Measurements from ENCODE around the gene PSENEN.
"Not testable (repeated sequence)": the region's sequence is repeated elsewhere in the genome, so short reads cannot be mapped to it uniquely, and the experiment has no call there.

PSENEN gene

DNA sequence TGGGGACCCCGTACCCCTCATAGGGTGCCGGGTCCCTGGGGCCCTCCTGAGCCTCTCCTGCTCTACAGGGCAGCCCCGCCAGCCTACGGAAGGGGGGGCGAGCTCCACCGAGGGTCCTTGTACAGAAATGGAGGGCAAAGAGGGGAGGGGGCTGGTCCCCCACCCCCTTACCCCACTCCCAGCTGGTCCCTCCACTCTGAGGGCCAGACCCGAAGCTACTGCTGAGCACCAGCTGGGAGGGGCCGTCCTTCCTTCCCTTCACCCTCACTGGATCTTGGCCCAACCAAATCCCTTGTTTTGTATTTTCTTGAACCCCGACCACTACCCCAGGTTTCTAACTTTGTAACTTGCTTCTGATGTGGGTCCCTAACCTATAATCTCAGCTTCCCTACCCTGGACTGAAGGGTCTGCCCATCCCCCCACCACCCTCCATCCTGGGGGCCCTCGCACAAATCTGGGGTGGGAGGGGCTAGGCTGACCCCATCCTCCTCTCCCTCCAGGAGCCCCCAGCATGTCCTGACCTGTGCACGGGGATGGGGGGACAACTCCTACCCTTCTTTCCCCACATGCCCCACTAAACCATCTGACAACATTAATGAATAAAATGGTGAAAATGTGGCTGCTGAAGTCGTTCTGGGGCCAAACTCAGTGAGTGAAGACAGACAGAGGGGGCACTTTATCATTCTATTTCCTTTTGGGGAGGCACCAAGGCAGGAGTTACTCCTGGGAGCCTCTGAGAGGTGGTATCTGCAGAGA, 42.9 kb downstream of the PSENEN start:
- no peak for DNase-seq (ENCODE audit: low read depth)

DNA sequence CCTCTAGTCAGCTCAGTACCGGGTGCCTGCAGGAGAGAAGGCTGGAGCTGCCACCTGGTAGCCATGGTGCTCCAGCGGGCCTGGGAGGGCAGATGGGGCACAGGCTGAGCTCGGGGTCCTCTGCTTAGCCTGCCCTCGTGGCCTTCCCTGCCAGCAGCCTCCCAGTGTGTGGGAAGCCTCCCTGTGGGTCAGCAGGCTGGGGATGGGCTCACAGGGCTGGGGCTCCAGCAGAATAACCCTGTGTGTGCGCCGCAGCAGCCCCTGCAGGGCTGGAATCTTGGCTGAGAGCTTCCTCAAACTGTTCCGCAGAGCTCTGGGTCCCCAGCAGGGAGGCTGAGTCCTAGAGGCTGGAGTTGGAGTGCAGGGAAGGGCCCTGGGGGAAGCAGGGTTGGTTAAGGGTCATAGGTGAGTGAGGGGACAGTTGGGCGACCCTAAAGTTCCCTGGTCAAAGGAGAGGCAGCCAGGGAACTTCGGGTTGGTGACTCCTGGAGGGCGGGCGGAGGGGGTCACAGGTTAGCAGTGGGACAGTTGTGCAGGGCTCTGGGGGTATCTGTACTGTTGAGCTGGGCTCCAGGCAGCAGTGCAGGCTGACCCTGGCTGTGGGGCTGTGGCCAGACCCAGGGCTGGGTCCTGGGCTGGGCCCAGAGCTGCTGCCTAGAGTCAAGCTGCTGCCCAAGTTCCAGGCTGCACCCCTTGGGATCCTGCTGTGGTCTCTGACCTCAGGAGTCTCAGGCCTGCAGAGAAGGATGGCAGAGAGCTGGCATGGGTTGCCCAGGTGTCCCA, 43.9 kb downstream of the PSENEN start:
- no peak for DNase-seq (ENCODE audit: low read depth)

DNA sequence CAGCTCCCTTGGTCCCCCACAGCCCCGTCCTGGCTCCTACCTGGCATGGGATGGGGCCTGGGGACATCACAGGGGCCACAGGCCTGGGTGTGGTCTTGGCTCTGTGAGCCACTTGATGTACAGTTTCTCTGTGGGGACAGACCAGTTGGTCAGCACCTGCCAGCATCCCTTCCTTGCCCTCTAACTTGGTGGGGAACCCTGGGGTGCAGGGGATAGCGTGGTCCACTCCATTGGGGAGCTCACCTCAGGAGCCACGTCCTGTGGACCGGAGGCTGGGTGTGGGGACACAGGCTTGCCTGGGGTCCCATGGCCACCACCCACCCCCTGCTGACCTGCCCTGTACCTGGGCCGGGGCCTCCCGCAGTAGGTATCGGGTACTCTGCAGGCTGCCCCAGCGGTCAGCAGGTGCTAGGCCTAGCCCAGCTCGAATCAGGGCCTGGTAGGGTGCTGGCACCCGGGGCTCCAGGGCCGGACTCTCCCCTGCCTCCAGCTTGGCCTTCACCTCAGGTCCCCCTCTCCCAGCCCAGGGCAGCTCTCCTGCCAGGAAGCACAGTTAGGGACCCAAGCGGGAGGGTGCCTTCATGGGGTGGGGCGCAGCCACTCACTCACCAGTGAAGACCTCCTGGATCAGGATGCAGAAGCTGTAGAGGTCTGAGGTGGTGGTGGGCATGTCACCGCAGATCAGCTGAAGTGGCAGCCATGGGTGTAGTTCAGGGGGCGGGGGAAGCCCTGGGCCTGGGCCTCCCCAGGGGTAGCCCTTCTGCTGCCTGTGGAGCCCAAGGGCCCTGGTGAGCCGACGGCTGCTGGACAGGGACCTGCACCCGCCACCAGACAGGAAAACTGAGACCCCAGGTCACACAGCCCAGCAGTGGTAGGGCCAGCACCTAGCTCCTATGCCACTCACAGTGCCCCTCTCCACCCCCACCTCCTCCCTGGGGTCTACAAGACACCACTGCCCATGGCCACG, 44.8 kb downstream of the PSENEN start:
- no peak for DNase-seq (ENCODE audit: low read depth)

DNA sequence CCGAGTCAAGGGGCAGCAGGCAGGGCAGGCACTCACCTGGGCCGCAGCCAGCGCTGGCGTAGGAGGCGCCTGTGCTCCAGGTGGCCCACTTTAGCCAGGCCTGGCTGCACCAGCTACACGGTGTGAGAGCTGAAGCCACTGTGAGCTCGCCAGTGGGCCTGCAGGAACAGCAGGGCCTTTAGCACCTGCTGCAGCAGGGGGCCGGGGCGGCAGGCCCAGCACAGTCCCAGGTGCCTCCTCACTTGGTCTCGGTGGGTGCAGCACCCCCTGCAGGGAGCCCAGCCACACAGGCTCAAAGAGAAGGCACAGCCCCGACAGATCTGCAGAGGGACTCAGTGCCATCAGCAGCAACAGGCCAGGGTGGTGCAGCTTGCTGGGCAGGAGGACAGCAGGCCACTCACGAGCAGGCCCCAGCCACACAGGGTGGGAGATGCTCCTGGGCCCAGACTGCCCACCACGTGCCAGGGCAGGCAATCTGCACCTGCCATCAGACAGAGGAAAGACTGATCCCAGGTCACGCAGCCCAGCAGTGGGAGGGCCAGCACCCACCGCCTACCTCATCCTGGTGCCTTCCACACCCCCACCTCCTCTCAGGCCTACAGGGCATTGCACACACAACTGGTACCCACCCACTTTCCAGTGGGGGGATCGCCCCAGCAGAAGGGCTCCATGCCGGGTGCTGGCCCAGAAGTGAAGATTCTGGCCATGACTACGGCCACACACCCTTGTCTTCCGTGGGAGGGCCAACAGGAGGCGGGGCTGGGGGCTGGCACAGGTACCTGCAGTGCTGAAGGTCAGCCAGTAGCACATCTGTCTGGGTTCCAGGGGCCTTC, 45.7 kb downstream of the PSENEN start:
- DNase-seq (ENCODE audit: low read depth), result no peak

DNA sequence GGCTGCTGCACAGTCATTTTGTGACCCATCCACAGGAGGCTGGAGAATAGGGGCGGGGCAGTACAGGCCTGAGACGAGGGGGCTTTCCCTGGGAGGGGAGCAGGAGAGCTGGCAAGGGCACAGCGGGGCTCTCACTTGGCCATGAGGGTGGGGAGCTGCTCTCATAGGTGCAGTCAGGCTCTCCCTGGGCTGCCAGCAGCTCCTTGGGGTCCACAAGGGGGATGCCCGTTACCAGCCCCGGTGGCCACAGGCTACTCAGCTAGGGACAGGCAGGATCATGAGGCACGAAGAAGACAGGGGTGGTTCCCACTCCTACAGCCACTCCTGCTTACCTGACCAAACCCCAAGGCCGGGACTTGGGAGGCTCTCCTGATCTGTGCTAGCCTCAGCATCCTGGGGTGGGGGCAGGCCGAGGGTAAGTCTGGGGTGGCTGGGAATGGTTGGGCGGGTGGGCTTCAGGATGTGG, 46.4 kb downstream of the PSENEN start:
- DNase-seq (ENCODE audit: low read depth), result no peak

DNA sequence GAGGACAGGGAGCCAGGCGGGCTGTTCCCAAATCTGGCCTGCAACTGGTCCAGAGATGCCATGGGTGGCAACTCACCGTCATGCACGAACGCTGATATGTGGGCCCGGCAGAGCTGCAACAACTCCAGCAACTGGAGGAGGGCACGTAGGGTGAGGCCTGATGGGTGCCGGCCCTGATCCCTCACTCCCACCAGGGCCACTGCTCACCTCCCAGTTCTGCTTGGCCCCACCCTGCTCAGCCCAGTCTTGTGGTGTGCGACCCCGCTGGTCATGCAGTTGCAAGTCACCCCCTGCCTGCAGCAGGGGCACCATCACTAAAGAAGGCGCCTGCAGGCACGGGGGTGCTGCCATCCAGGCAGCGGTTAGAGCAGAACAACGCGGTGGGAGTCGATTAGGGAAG, 46.9 kb downstream of the PSENEN start:
- no peak for DNase-seq (ENCODE audit: low read depth)

DNA sequence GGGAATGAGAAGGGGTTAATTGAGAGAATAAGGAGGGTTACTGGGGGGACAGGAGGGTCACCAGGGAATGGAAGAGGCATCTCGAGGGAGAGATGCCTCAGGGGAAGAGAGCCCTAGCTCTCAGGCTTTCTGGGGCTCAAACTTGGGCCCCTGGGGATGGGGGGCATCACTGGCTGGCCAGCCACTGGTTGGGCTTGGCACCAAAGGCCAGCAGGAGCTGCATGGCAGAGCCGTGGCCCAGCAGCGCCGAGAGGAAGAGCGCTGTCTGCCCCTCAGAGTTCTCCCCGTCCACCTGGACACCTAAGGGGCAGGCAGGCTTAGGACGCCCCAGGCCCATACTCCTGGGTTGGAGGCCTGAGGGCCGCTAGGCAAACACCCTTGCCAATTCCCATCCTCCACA, 47.4 kb downstream of the PSENEN start:
- no peak for DNase-seq (ENCODE audit: low read depth)

DNA sequence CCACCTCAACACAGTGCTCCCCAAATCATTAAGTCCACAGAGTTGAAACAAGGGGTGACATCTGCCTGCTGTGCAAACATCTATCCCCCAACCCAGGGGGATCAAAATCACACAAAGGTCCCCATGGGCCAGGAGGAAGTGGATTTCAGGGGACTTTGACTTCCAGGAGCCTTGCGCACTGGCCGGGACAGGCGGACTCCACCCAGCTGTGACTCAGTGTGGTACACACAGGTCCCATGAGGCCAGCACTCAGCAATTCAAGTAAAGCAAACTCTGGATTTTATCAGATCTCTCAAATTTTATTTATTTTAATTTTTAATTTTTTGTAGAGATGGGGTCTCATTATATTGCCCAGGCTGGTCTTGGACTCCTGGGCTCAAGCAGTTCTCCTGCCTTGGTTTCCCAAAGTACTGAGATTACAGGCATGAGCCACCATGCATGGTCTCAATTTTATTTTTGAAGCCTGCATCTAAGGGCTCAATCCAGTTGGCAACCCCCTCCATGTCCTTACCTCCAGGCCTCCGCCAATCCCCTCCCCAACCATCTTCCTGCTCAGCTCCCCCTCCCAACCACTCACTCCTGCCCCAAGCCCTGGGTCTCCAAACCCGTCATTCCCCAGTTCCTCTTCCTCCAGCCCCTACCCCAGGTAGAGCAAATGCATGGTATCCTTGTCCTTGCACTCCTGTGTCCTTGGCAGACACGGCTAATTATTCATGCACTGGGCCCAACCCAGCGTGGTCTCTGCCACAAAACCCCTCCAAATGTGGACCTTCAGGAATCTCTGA, 48.1 kb downstream of the PSENEN start:
- DNase-seq (ENCODE audit: low read depth), result no peak

DNA sequence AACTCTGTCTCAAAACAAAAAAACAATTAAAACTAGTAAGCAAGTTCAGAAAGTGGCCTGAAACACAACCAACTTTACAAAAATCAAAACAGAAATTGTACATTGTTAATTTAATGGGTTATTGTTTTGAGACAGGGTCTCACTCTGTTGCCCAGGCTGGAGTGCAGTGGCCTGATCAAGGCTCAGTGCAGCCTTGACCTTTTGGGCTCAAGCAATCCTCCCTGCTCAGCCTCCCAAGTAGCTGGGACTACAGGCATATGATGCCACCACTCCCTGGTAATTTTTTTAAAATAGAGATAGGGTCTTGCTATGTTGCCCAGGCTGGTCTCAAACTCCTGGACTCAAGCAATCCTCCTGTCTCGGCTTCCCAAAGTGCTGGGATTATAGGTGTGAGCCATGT, 50.1 kb downstream of the PSENEN start:
- not testable (repeated sequence) for DNase-seq (ENCODE audit: low read depth)

Measured in CMK (cell line).